Measurements from ENCODE around the gene DNASE2.

Gene DNASE2

GRCh38 chr19:12880551-12881171 lies 588 bp downstream of the DNASE2 start:
- peak overlapping the region; percentile 81 for H3K4me3 ChIP-seq (ENCODE audit: low read length)
- no peak for TF ChIP-seq ZNF274 (IDR thresholded peaks at IDR 0.05; ENCODE audit: low read depth, low read length)

GRCh38 chr19:12875086-12875485 lies 6.2 kb downstream of the DNASE2 start:
- no peak for TF ChIP-seq ZNF274 (IDR thresholded peaks at IDR 0.05; ENCODE audit: low read depth, low read length)
- no peak overlapping the region for H3K4me3 ChIP-seq (ENCODE audit: low read length)

- H3K4me3 ChIP-seq (ENCODE audit: low read length) = no peak overlapping the region; the same call in 1 of the 2 replicates
- no peak for TF ChIP-seq ZNF274 (IDR thresholded peaks at IDR 0.05; ENCODE audit: low read depth, low read length)
Measured at GRCh38 chr19:12873891-12874745, 7.1 kb downstream of the DNASE2 start.

- H3K4me3 ChIP-seq (ENCODE audit: low read length) = peak overlapping the region; percentile 9; the same call in 1 of the 2 replicates
- no peak for TF ChIP-seq ZNF274 (IDR thresholded peaks at IDR 0.05; ENCODE audit: low read depth, low read length)
Measured at GRCh38 chr19:12872941-12873890, 8.0 kb downstream of the DNASE2 start.

GRCh38 chr19:12872255-12872654 lies 9.0 kb downstream of the DNASE2 start:
- TF ChIP-seq ZNF274 (IDR thresholded peaks at IDR 0.05; ENCODE audit: low read depth, low read length) = no peak
- H3K4me3 ChIP-seq (ENCODE audit: low read length) = no peak overlapping the region

- TF ChIP-seq ZNF274 (IDR thresholded peaks at IDR 0.05; ENCODE audit: low read depth, low read length) = no peak
- no peak overlapping the region for H3K4me3 ChIP-seq (ENCODE audit: low read length)
Measured at GRCh38 chr19:12871681-12872080, 9.6 kb downstream of the DNASE2 start.

- no peak overlapping the region for H3K4me3 ChIP-seq (ENCODE audit: low read length)
- no peak for TF ChIP-seq ZNF274 (IDR thresholded peaks at IDR 0.05; ENCODE audit: low read depth, low read length)
Measured at GRCh38 chr19:12868540-12869112, 12.6 kb downstream of the DNASE2 start.

GRCh38 chr19:12867120-12868099 lies 13.8 kb downstream of the DNASE2 start:
- peak overlapping the region; percentile 17; the same call in 1 of the 2 replicates for H3K4me3 ChIP-seq (ENCODE audit: low read length)

GRCh38 chr19:12866416-12867119 lies 14.7 kb downstream of the DNASE2 start:
- TF ChIP-seq ZNF274 (IDR thresholded peaks at IDR 0.05; ENCODE audit: low read depth, low read length) = no peak
- H3K4me3 ChIP-seq (ENCODE audit: low read length) = no peak overlapping the region

More at GRCh38 chr19:12867120-12868099, 13.8 kb downstream of the DNASE2 start:
- TF ChIP-seq ZNF274 (IDR thresholded peaks at IDR 0.05; ENCODE audit: low read depth, low read length) = no peak

GRCh38 chr19:12865746-12866415 lies 15.4 kb downstream of the DNASE2 start:
- H3K4me3 ChIP-seq (ENCODE audit: low read length) = no peak overlapping the region
- TF ChIP-seq ZNF274 (IDR thresholded peaks at IDR 0.05; ENCODE audit: low read depth, low read length) = no peak

All from GM08714 (cell line).